PFSK-1 (cell line): Measurements from ENCODE around the gene CYP3A5.

Experiments used
- FOXP2 ChIP-seq: optimal IDR thresholded peaks from 2 replicates; pipeline ENCODE3; 2011; ENCODE audit warnings: borderline replicate concordance, control low read depth, inconsistent platforms; ENCODE audit not compliant: insufficient read depth; ENCODE audit errors: extremely low read length, extremely low read depth
- POLR2AphosphoS5 ChIP-seq: IDR thresholded peaks from 2 replicates; pipeline ENCODE4 v1.6.1; 2012; ENCODE audit warnings: low read depth, mild to moderate bottlenecking, control low read depth, low read length, moderate library complexity
- REST ChIP-seq, 2 experiments: IDR thresholded peaks; 2 replicates each; pipeline versions ENCODE4 v1.6.1 to v1.8.0; 2011 to 2012; ENCODE audit warnings: low read depth in 2 of 2, low read length in 2 of 2, control low read depth in 1 of 2, inconsistent platforms in 1 of 2, mild to moderate bottlenecking in 1 of 2, moderate library complexity in 1 of 2; ENCODE audit not compliant: insufficient read depth in 1 of 2
- SIN3A ChIP-seq: IDR thresholded peaks from 2 replicates; pipeline ENCODE4 v1.6.1; 2012; ENCODE audit warnings: mild to moderate bottlenecking, low read length, moderate library complexity, borderline replicate concordance; ENCODE audit not compliant: insufficient read depth
- TAF1 ChIP-seq: IDR thresholded peaks from 2 replicates; pipeline ENCODE4 v1.6.1; 2012; ENCODE audit warnings: low read length, control low read depth, borderline replicate concordance; ENCODE audit not compliant: insufficient read depth

CYP3A5 gene

GRCh38 chr7:99627513-99627912 lies 52.3 kb downstream of the CYP3A5 start:
- TF ChIP-seq FOXP2: no peak
- TF ChIP-seq TAF1: no peak
- TF ChIP-seq POLR2AphosphoS5: no peak
- TF ChIP-seq SIN3A: no peak
- TF ChIP-seq REST (IDR thresholded peaks at IDR 0.05; ENCODE audit: insufficient read depth in 1 of 2, low read depth in 2 of 2, low read length in 2 of 2): no peak

- TF ChIP-seq TAF1 (no peak), REST (IDR thresholded peaks at IDR 0.05; ENCODE audit: insufficient read depth in 1 of 2, low read depth in 2 of 2, low read length in 2 of 2) (no peak), POLR2AphosphoS5 (no peak), FOXP2 (no peak), SIN3A (no peak)
Measured at GRCh38 chr7:99626661-99627060, 53.1 kb downstream of the CYP3A5 start.

- TF ChIP-seq TAF1 (no peak), REST (IDR thresholded peaks at IDR 0.05; ENCODE audit: insufficient read depth in 1 of 2, low read depth in 2 of 2, low read length in 2 of 2) (no peak), SIN3A (no peak), FOXP2 (no peak), POLR2AphosphoS5 (no peak)
Measured at GRCh38 chr7:99625961-99626360, 53.8 kb downstream of the CYP3A5 start.

- TF ChIP-seq SIN3A: no peak
- no peak for TF ChIP-seq POLR2AphosphoS5
- TF ChIP-seq TAF1: no peak
- no peak for TF ChIP-seq FOXP2
- no peak for TF ChIP-seq REST (IDR thresholded peaks at IDR 0.05; ENCODE audit: insufficient read depth in 1 of 2, low read depth in 2 of 2, low read length in 2 of 2)
Measured at GRCh38 chr7:99625321-99625720, 54.5 kb downstream of the CYP3A5 start.

GRCh38 chr7:99624484-99624883 lies 55.3 kb downstream of the CYP3A5 start:
- TF ChIP-seq SIN3A: no peak
- no peak for TF ChIP-seq TAF1
- TF ChIP-seq FOXP2: no peak
- no peak for TF ChIP-seq POLR2AphosphoS5
- TF ChIP-seq REST (IDR thresholded peaks at IDR 0.05; ENCODE audit: insufficient read depth in 1 of 2, low read depth in 2 of 2, low read length in 2 of 2): no peak
